H9 (cell line): ENCODE data around the gene CLCN2. TPM values are rescaled to one million over a fixed set of nuclear protein-coding genes. Genes with fewer than 3 reads are reported as not detected.

Source experiments
- DNase-seq: peaks from one replicate; pipeline ENCODE4 v3.0.0-alpha.2; 2017
- H2AFZ ChIP-seq: one replicate; pipeline ENCODE4 v1.6.1; 2013; ENCODE audit warnings: mild to moderate bottlenecking, low read length, control low read depth, moderate library complexity
- H2AK5ac ChIP-seq: 2 replicates; pipeline ENCODE4 v1.6.1; 2013; ENCODE audit warnings: low read length, control low read depth, mixed read lengths; ENCODE audit not compliant: insufficient read length
- H2BK120ac ChIP-seq: one replicate; pipeline ENCODE4 v1.6.1; 2013; ENCODE audit warnings: low read depth, mild to moderate bottlenecking, low read length, control low read depth, inconsistent platforms; ENCODE audit not compliant: poor library complexity, severe bottlenecking
- H2BK12ac ChIP-seq: 2 replicates; pipeline ENCODE4 v1.6.1; 2013; ENCODE audit warnings: low read length, control low read depth, mixed read lengths, low read depth; ENCODE audit not compliant: insufficient read length
- H2BK15ac ChIP-seq: 2 replicates; pipeline ENCODE4 v1.6.1; 2013; ENCODE audit warnings: low read depth, low read length, control low read depth
- H2BK20ac ChIP-seq: one replicate; pipeline ENCODE4 v1.6.1; 2013; ENCODE audit warnings: low read depth, mild to moderate bottlenecking, low read length, control low read depth, inconsistent platforms; ENCODE audit not compliant: poor library complexity, severe bottlenecking
- H2BK5ac ChIP-seq: 2 replicates; pipeline ENCODE4 v1.6.1; 2013; ENCODE audit warnings: low read length, control low read depth, mixed read lengths; ENCODE audit not compliant: insufficient read length
- H3K14ac ChIP-seq: 2 replicates; pipeline ENCODE4 v1.6.1; 2013; ENCODE audit warnings: low read length, control low read depth; ENCODE audit not compliant: insufficient read depth
- H3K18ac ChIP-seq: 2 replicates; pipeline ENCODE4 v1.6.1; 2013; ENCODE audit warnings: low read depth, mild to moderate bottlenecking, mixed read lengths, low read length, control low read depth; ENCODE audit not compliant: insufficient read length
- H3K23ac ChIP-seq: 2 replicates; pipeline ENCODE4 v1.6.1; 2013; ENCODE audit warnings: low read length, control low read depth, mixed read lengths, low read depth; ENCODE audit not compliant: insufficient read length
- H3K23me2 ChIP-seq: 2 replicates; pipeline ENCODE4 v1.6.1; 2013; ENCODE audit warnings: low read depth, mild to moderate bottlenecking, mixed read lengths, low read length, control low read depth; ENCODE audit not compliant: insufficient read length, poor library complexity, severe bottlenecking
- H3K27ac ChIP-seq: 2 replicates; pipeline ENCODE4 v1.5.1; 2013; ENCODE audit warnings: low read length, control low read depth, mixed read lengths, low read depth; ENCODE audit not compliant: insufficient read length
- H3K27me3 ChIP-seq: 2 replicates; pipeline ENCODE4 v1.6.1; 2013; ENCODE audit warnings: low read length, control low read depth, inconsistent platforms; ENCODE audit not compliant: insufficient read depth
- H3K4ac ChIP-seq: 2 replicates; pipeline ENCODE4 v1.6.1; 2013; ENCODE audit warnings: low read depth, mild to moderate bottlenecking, control low read depth, inconsistent platforms, low read length, moderate library complexity
- H3K4me1 ChIP-seq: 2 replicates; pipeline ENCODE4 v1.6.1; 2013; ENCODE audit warnings: low read length, control low read depth, inconsistent platforms; ENCODE audit not compliant: insufficient read depth
- H3K4me2 ChIP-seq: 2 replicates; pipeline ENCODE4 v1.6.1; 2013; ENCODE audit warnings: low read length, control low read depth, mixed read lengths; ENCODE audit not compliant: insufficient read length, insufficient read depth
- H3K56ac ChIP-seq: 2 replicates; pipeline ENCODE4 v1.6.1; 2013; ENCODE audit warnings: low read depth, mild to moderate bottlenecking, mixed read lengths, low read length, control low read depth; ENCODE audit not compliant: insufficient read length
- H3K79me1 ChIP-seq: 2 replicates; pipeline ENCODE4 v1.6.1; 2013; ENCODE audit warnings: low read depth, mild to moderate bottlenecking, moderate library complexity, low read length, control low read depth, inconsistent platforms; ENCODE audit not compliant: insufficient read depth, poor library complexity, severe bottlenecking
- H3K79me2 ChIP-seq: 2 replicates; pipeline ENCODE4 v1.6.1; 2013; ENCODE audit warnings: low read length, control low read depth, inconsistent platforms; ENCODE audit not compliant: insufficient read depth
- H3K9ac ChIP-seq: 2 replicates; pipeline ENCODE4 v1.6.1; 2013; ENCODE audit warnings: low read length, control low read depth, mixed read lengths; ENCODE audit not compliant: insufficient read length; ENCODE audit errors: extremely low read depth
- H3K9me3 ChIP-seq: one replicate; pipeline ENCODE4 v1.6.1; 2013; ENCODE audit warnings: low read depth, low read length, inconsistent platforms; ENCODE audit not compliant: control insufficient read depth
- H3T11ph ChIP-seq: one replicate; pipeline ENCODE4 v1.6.1; 2013; ENCODE audit warnings: mild to moderate bottlenecking, low read length, control low read depth, inconsistent platforms
- H4K20me1 ChIP-seq: one replicate; pipeline ENCODE4 v1.6.1; 2013; ENCODE audit not compliant: control insufficient read depth, insufficient read length, insufficient read depth
- H4K5ac ChIP-seq: 2 replicates; pipeline ENCODE4 v1.6.1; 2013; ENCODE audit warnings: low read depth, mild to moderate bottlenecking, mixed read lengths, low read length, control low read depth; ENCODE audit not compliant: insufficient read length
- H4K8ac ChIP-seq: replicated peaks from 2 replicates; pipeline ENCODE4 v1.6.1; 2013; ENCODE audit warnings: low read length, control low read depth, mixed read lengths, low read depth; ENCODE audit not compliant: insufficient read length
- H4K91ac ChIP-seq: 2 replicates; pipeline ENCODE4 v1.6.1; 2013; ENCODE audit warnings: low read depth, mild to moderate bottlenecking, moderate library complexity, mixed read lengths, low read length, control low read depth; ENCODE audit not compliant: insufficient read length
- H3K27ac Mint-ChIP-seq, 3 experiments: 2 replicates in 2 of 3; 3 replicates in 1 of 3; pipeline ENCODE4 v1.8.0; 2020 to 2021; ENCODE audit warnings: mixed read lengths in 3 of 3, mild to moderate bottlenecking in 1 of 3, moderate library complexity in 1 of 3
- H3K27me3 Mint-ChIP-seq: 2 replicates; pipeline ENCODE4 v1.8.0; 2021; ENCODE audit warnings: low read depth, mild to moderate bottlenecking, moderate library complexity, mixed read lengths
- H3K36me3 Mint-ChIP-seq, 3 experiments: 2 replicates in 2 of 3; 3 replicates in 1 of 3; pipeline ENCODE4 v1.8.0; 2020 to 2021; ENCODE audit warnings: low read depth in 3 of 3, mixed read lengths in 3 of 3; ENCODE audit not compliant: insufficient read depth in 1 of 3
- H3K4me1 Mint-ChIP-seq, 2 experiments: 2 replicates each; pipeline ENCODE4 v1.8.0; 2020; ENCODE audit warnings: mixed read lengths in 2 of 2
- H3K4me3 Mint-ChIP-seq, 2 experiments: 2 replicates in 1 of 2; 3 replicates in 1 of 2; pipeline ENCODE4 v1.8.0; 2020 to 2021; ENCODE audit warnings: mild to moderate bottlenecking in 2 of 2, mixed read lengths in 2 of 2, moderate library complexity in 1 of 2
- H3K9me3 Mint-ChIP-seq, 2 experiments: 2 replicates in 1 of 2; 3 replicates in 1 of 2; pipeline ENCODE4 v1.8.0; 2020; ENCODE audit warnings: mild to moderate bottlenecking in 2 of 2, mixed read lengths in 2 of 2, moderate library complexity in 1 of 2
- WGBS: extraction: QIAGEN DNeasy Blood & Tissue Kit; methylation state at CpG from one replicate; pipeline ENCODE4 v1.1.7; 2013; ENCODE audit warnings: missing lambda C conversion rate, low lambda C conversion rate, mixed read lengths; ENCODE audit not compliant: insufficient read length; ENCODE audit errors: extremely low coverage; 5-methylcytosine and 5-hydroxymethylcytosine counted together
- total RNA-seq: library from RNA; stranded (reverse); gene quantifications from 2 replicates; pipeline ENCODE4 v1.2.1, GENCODE V29; 2021
- TF ChIP-seq, protein P1 (sequence below): fragments of 200-600 bp; sonication (generic); conservative IDR thresholded peaks from 3 replicates; pipeline ENCODE4 v1.8.0; 2021; ENCODE audit warnings: antibody characterized with exemption, mild to moderate bottlenecking

Gene CLCN2
- total RNA-seq, 1 experiment from 2014 or later, result 17.2 TPM

DNA sequence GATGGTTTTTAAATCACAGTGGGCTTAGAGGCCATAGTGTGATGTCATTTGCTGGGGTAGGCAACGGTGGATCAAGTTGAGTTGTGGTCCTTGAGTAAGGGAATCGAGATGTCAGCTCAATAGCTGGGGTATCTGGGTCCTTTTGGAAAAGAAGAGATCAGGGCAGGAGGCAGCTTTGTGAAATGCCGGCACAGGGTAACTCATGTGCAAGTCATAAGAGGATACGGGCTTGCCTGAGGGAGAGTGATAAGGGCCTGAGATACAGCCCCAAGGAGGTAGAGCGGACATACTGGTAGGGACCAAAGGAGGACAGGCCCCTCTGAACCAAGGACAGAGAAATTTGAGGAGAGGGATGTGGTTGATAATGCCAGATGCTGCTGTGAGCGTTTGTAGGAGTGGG is 28.2 kb downstream of the CLCN2 start:
- WGBS, result no CpG with 5 or more reads among the region's 6 CpGs
- Mint-ChIP-seq H3K27ac (peak overlapping the region in 2 of 3 experiments; percentile 45 to 73; a peak in 4 of 7 replicates), H3K4me1 (peaks cover 25 to 30% of the 10 kb centered on the region in 2 experiments), H3K36me3 (peaks cover 53 to 72% (median 61%) of the 10 kb centered on the region in 3 experiments; a peak in 6 of 7 replicates), H3K9me3 (no peaks in the 10 kb centered on the region), H3K27me3 (no peaks in the 10 kb centered on the region; the same call in none of the 2 replicates), H3K4me3 (no peak overlapping the region)
- no peak overlapping the region for H3T11ph ChIP-seq
- TF ChIP-seq, protein P1, sequence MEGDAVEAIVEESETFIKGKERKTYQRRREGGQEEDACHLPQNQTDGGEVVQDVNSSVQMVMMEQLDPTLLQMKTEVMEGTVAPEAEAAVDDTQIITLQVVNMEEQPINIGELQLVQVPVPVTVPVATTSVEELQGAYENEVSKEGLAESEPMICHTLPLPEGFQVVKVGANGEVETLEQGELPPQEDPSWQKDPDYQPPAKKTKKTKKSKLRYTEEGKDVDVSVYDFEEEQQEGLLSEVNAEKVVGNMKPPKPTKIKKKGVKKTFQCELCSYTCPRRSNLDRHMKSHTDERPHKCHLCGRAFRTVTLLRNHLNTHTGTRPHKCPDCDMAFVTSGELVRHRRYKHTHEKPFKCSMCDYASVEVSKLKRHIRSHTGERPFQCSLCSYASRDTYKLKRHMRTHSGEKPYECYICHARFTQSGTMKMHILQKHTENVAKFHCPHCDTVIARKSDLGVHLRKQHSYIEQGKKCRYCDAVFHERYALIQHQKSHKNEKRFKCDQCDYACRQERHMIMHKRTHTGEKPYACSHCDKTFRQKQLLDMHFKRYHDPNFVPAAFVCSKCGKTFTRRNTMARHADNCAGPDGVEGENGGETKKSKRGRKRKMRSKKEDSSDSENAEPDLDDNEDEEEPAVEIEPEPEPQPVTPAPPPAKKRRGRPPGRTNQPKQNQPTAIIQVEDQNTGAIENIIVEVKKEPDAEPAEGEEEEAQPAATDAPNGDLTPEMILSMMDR, result no peak
- H2AK5ac ChIP-seq, result no peak overlapping the region
- H3K4me1 ChIP-seq, result no peaks in the 10 kb centered on the region
- H3K4ac ChIP-seq, result no peak overlapping the region
- no peak overlapping the region for H2BK5ac ChIP-seq
- DNase-seq, result no peak
- no peak overlapping the region for H2BK120ac ChIP-seq
- no peaks in the 10 kb centered on the region for H3K79me1 ChIP-seq
- no peak overlapping the region for H3K23ac ChIP-seq
- no peak overlapping the region for H2BK12ac ChIP-seq
- H2AFZ ChIP-seq, result no peak overlapping the region
- H3K56ac ChIP-seq, result no peak overlapping the region
- H4K20me1 ChIP-seq, result no peaks in the 10 kb centered on the region
- no peak overlapping the region for H4K91ac ChIP-seq
- H3K27ac ChIP-seq, result no peak overlapping the region
- H3K23me2 ChIP-seq, result peaks cover 7% of the 10 kb centered on the region
- no peak overlapping the region for H4K5ac ChIP-seq
- H2BK20ac ChIP-seq, result no peak overlapping the region
- no peaks in the 10 kb centered on the region for H3K27me3 ChIP-seq
- H2BK15ac ChIP-seq, result no peak overlapping the region
- no peaks in the 10 kb centered on the region for H3K79me2 ChIP-seq
- no peaks in the 10 kb centered on the region for H3K9me3 ChIP-seq
- H3K9ac ChIP-seq, result no peak overlapping the region
- no peak overlapping the region for H3K18ac ChIP-seq
- no peak overlapping the region for H3K14ac ChIP-seq
- no peak overlapping the region for H3K4me2 ChIP-seq
- no peak overlapping the region for H4K8ac ChIP-seq
